ENCODE measurements around the gene TOMM40. TPM values are rescaled to one million over a fixed set of nuclear protein-coding genes. Genes with fewer than 3 reads are reported as not detected.

Gene TOMM40
- total and polyA plus RNA-seq, 9 of the 15 experiments (the other 6 are each of a cell fraction or from before 2014, with no cell fraction given) = 0.89 to 290 (median 160) TPM

DNA sequence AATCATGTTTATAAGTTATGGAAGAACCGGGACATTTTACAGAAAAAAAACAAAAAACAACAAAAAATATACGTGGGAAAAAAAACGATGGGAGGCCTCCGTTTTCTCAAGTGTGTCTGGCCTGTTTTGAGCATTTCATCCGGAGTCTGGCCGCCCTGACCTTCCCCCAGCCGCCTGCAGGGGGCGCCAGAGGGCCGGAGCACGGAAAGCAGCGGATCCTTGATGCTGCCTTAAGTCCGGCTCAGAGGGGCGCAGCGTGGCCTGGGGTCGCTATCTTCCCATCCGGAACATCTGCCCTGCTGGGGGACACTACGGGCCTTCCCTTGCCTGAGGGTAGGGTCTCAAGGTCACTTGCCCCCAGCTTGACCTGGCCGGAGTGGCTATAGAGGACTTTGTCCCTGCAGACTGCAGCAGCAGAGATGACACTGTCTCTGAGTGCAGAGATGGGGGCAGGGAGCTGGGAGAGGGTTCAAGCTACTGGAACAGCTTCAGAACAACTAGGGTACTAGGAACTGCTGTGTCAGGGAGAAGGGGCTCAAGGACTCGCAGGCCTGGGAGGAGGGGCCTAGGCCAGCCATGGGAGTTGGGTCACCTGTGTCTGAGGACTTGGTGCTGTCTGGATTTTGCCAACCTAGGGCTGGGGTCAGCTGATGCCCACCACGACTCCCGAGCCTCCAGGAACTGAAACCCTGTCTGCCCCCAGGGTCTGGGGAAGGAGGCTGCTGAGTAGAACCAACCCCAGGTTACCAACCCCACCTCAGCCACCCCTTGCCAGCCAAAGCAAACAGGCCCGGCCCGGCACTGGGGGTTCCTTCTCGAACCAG is 12.8 kb downstream of the TOMM40 start (continued):
- no peak for TF ChIP-seq NFE2 (IDR thresholded peaks at IDR 0.05; ENCODE audit: low read depth)
- TF ChIP-seq ZNF76 (CRISPR knock-in tag; IDR thresholded peaks at IDR 0.05; ENCODE audit: borderline replicate concordance) = no peak
- no peak for TF ChIP-seq ZNF253 (CRISPR knock-in tag; conservative IDR thresholded peaks at IDR 0.05)
- no peak for TF ChIP-seq GATAD2A (IDR thresholded peaks at IDR 0.05)
- 0 out of 4 replicates have a peak, but pooled peaks of 1 of the 2 experiments have one; percentile 21 for TF ChIP-seq NRF1 (conservative IDR thresholded peaks at IDR 0.05 in 1 of 2, IDR thresholded peaks at IDR 0.05 in 1 of 2)
- TF ChIP-seq, protein P1, sequence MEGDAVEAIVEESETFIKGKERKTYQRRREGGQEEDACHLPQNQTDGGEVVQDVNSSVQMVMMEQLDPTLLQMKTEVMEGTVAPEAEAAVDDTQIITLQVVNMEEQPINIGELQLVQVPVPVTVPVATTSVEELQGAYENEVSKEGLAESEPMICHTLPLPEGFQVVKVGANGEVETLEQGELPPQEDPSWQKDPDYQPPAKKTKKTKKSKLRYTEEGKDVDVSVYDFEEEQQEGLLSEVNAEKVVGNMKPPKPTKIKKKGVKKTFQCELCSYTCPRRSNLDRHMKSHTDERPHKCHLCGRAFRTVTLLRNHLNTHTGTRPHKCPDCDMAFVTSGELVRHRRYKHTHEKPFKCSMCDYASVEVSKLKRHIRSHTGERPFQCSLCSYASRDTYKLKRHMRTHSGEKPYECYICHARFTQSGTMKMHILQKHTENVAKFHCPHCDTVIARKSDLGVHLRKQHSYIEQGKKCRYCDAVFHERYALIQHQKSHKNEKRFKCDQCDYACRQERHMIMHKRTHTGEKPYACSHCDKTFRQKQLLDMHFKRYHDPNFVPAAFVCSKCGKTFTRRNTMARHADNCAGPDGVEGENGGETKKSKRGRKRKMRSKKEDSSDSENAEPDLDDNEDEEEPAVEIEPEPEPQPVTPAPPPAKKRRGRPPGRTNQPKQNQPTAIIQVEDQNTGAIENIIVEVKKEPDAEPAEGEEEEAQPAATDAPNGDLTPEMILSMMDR (IDR thresholded peaks at IDR 0.05 in 2 of 3, conservative IDR thresholded peaks at IDR 0.05 in 1 of 3; ENCODE audit: insufficient read depth in 2 of 3, low read depth in 1 of 3, low read length in 3 of 3) = peak; percentile 93 to 98 (median 94)
- TF ChIP-seq U2AF1 (optimal IDR thresholded peaks at IDR 0.05; ENCODE audit: low read depth, low read length) = no peak
- TF ChIP-seq TARDBP (IDR thresholded peaks at IDR 0.05) = no peak
- TF ChIP-seq, protein P2, sequence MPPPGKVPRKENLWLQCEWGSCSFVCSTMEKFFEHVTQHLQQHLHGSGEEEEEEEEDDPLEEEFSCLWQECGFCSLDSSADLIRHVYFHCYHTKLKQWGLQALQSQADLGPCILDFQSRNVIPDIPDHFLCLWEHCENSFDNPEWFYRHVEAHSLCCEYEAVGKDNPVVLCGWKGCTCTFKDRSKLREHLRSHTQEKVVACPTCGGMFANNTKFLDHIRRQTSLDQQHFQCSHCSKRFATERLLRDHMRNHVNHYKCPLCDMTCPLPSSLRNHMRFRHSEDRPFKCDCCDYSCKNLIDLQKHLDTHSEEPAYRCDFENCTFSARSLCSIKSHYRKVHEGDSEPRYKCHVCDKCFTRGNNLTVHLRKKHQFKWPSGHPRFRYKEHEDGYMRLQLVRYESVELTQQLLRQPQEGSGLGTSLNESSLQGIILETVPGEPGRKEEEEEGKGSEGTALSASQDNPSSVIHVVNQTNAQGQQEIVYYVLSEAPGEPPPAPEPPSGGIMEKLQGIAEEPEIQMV (tag; conservative IDR thresholded peaks at IDR 0.05; ENCODE audit: low read depth) = no peak
- 0 out of 2 replicates have a peak, but pooled peaks have one; percentile 25 for TF ChIP-seq SMARCA4 (IDR thresholded peaks at IDR 0.05)
- no peak for TF ChIP-seq ZNF140 (CRISPR knock-in tag; IDR thresholded peaks at IDR 0.05)
- TF ChIP-seq, protein P3, sequence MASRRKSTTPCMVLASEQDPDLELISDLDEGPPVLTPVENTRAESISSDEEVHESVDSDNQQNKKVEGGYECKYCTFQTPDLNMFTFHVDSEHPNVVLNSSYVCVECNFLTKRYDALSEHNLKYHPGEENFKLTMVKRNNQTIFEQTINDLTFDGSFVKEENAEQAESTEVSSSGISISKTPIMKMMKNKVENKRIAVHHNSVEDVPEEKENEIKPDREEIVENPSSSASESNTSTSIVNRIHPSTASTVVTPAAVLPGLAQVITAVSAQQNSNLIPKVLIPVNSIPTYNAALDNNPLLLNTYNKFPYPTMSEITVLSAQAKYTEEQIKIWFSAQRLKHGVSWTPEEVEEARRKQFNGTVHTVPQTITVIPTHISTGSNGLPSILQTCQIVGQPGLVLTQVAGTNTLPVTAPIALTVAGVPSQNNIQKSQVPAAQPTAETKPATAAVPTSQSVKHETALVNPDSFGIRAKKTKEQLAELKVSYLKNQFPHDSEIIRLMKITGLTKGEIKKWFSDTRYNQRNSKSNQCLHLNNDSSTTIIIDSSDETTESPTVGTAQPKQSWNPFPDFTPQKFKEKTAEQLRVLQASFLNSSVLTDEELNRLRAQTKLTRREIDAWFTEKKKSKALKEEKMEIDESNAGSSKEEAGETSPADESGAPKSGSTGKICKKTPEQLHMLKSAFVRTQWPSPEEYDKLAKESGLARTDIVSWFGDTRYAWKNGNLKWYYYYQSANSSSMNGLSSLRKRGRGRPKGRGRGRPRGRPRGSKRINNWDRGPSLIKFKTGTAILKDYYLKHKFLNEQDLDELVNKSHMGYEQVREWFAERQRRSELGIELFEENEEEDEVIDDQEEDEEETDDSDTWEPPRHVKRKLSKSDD (conservative IDR thresholded peaks at IDR 0.05; ENCODE audit: low read length) = no peak
- 0 out of 2 replicates have a peak, but pooled peaks have one; percentile 33 for TF ChIP-seq ZBTB17 (CRISPR knock-in tag; IDR thresholded peaks at IDR 0.05)
- TF ChIP-seq TSC22D4 (tag; IDR thresholded peaks at IDR 0.05) = no peak
- TF ChIP-seq SUPT5H (IDR thresholded peaks at IDR 0.05) = peak; percentile 81
- no peak for TF ChIP-seq ZNF764 (CRISPR knock-in tag; IDR thresholded peaks at IDR 0.05; ENCODE audit: low read depth)
- TF ChIP-seq POLR2AphosphoS5 (IDR thresholded peaks at IDR 0.05; ENCODE audit: control insufficient read depth, insufficient read depth, low read depth, low read length) = peak; percentile 48
- TF ChIP-seq FOXK2 (conservative IDR thresholded peaks at IDR 0.05 in 1 of 2, IDR thresholded peaks at IDR 0.05 in 1 of 2; ENCODE audit: low read depth in 2 of 2) = no peak
- TF ChIP-seq ZFP1 (CRISPR knock-in tag; IDR thresholded peaks at IDR 0.05) = 0 out of 2 replicates have a peak, but pooled peaks have one; percentile 11
- TF ChIP-seq, protein P4, sequence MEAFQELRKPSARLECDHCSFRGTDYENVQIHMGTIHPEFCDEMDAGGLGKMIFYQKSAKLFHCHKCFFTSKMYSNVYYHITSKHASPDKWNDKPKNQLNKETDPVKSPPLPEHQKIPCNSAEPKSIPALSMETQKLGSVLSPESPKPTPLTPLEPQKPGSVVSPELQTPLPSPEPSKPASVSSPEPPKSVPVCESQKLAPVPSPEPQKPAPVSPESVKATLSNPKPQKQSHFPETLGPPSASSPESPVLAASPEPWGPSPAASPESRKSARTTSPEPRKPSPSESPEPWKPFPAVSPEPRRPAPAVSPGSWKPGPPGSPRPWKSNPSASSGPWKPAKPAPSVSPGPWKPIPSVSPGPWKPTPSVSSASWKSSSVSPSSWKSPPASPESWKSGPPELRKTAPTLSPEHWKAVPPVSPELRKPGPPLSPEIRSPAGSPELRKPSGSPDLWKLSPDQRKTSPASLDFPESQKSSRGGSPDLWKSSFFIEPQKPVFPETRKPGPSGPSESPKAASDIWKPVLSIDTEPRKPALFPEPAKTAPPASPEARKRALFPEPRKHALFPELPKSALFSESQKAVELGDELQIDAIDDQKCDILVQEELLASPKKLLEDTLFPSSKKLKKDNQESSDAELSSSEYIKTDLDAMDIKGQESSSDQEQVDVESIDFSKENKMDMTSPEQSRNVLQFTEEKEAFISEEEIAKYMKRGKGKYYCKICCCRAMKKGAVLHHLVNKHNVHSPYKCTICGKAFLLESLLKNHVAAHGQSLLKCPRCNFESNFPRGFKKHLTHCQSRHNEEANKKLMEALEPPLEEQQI (IDR thresholded peaks at IDR 0.05) = no peak

Data from K562 (cell line).